GM12873 (cell line): ENCODE data around the gene LARGE1.

ENCODE experiments used
- TF ChIP-seq, protein P1 (sequence below): IDR thresholded peaks from 2 replicates; pipeline ENCODE4 v1.5.1; 2012; ENCODE audit warnings: low read depth, mild to moderate bottlenecking, moderate library complexity, low read length, control low read depth; ENCODE audit not compliant: insufficient read depth; ENCODE audit errors: missing control alignments

LARGE1 gene

DNA sequence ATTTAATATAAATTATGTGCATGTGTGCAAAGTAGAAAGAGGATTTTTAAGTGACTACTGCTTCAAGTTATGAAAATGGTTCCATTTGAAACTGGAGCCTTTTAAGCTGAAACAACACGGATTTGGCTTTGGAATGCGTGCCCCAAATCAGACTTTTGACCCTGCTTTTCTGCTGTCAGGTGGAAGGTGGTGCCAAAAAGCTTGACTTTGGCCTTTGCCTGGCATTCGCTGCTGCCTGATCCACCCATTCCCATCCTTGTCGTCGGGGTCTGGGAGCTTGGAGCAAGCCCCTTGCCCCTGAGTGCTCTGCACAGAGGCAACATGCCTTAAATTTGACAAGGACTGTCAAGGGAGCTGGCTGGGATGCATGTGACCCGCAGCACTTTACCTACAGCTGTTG, 526.8 kb downstream of the LARGE1 start:
- TF ChIP-seq, protein P1, sequence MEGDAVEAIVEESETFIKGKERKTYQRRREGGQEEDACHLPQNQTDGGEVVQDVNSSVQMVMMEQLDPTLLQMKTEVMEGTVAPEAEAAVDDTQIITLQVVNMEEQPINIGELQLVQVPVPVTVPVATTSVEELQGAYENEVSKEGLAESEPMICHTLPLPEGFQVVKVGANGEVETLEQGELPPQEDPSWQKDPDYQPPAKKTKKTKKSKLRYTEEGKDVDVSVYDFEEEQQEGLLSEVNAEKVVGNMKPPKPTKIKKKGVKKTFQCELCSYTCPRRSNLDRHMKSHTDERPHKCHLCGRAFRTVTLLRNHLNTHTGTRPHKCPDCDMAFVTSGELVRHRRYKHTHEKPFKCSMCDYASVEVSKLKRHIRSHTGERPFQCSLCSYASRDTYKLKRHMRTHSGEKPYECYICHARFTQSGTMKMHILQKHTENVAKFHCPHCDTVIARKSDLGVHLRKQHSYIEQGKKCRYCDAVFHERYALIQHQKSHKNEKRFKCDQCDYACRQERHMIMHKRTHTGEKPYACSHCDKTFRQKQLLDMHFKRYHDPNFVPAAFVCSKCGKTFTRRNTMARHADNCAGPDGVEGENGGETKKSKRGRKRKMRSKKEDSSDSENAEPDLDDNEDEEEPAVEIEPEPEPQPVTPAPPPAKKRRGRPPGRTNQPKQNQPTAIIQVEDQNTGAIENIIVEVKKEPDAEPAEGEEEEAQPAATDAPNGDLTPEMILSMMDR = no peak

DNA sequence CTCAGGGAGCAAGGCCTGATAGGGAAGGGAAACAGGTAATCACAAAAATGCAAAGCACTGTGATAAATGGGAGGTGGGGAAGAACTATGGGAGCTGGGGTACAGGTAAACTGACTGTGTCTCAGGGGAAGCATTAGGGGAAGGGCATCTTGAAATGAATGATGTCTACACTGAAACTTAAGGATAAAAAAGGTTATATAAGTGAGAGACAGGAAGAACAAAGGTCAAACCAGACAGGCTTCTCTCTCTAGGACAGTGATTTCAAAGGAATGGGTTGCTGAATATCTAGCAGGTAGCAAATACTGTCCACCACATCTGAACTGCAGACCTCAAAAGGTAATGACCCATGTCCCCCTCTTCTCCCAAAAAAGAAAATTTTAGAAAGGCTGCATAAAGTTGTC, 529.0 kb downstream of the LARGE1 start:
- TF ChIP-seq, protein P1 = no peak

DNA sequence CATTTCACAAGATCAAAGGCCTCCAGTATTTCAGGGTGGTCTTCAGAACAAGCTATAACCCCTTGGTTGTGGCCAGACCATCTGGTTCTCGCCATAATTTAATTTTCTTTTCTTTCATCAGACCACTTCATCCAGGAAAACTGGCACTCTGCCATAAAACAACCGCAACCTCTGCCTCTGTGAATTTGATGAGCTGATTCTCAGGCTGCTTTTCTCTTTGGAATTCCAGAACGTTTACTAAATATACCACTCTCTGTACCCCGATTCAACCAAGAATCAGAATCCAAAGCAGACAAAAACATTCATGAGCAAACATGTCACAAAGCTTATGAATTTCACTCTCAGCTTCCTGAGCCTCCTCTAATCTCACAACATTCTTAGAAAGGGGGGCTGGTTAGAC, 530.3 kb downstream of the LARGE1 start:
- TF ChIP-seq, protein P1 = no peak

- TF ChIP-seq, protein P1 = no peak
Observed at GRCh38 chr22:33386270-33386669, 534.0 kb downstream of the LARGE1 start.

DNA sequence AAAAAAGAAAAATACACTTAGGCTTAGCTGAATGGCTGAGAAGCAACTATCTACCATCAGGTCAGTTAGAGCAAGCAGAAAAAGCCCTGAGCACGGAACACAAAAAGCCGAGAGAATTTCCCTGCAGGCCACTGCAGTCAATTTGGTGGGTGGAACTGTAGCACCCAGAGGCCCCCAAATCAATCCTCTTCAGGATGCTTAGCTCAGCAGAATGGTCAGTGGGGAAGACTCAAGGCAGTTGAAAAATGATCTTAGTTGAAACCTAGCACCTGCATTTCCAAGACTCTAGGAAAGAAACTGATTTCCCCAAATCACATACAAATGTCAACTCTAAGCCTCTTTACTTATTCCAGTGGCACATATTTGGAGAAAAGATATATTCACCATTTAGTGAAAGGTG, 534.7 kb downstream of the LARGE1 start:
- TF ChIP-seq, protein P1 = no peak

- TF ChIP-seq, protein P1 = no peak
Observed at GRCh38 chr22:33382436-33382835, 537.8 kb downstream of the LARGE1 start.

GRCh38 chr22:33381531-33382406, 538.5 kb downstream of the LARGE1 start:
- TF ChIP-seq, protein P1 = no peak
